GM19351 (cell line): ENCODE results near the gene DAGLB.

ENCODE experiments used
- ATAC-seq: cut with Tn5 transposase; IDR thresholded peaks from one replicate; pipeline ENCODE4 v1.9.1; 2021; ENCODE audit warnings: mild to moderate bottlenecking, moderate library complexity; ENCODE audit not compliant: unreplicated experiment

DAGLB gene

DNA sequence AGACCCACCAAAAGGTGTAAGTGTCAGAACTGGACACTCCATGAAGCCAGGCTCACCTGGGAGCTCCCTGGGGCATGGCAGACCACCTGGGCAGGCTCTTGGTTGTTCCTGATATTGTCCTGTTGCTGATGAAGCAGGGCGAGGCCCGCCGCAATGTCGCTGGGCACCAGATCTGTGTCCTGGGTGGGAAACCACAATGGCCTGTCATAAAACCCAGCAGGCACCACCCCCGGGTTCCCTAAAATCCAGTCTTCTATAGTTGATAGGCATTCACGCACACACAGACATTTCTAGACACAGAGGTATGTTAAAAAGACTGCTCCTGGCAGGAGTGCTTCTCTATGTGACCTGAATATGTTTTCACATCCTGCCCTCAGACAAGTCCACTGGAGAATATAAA lies 15.0 kb downstream of the DAGLB start:
- ATAC-seq: no peak

DNA sequence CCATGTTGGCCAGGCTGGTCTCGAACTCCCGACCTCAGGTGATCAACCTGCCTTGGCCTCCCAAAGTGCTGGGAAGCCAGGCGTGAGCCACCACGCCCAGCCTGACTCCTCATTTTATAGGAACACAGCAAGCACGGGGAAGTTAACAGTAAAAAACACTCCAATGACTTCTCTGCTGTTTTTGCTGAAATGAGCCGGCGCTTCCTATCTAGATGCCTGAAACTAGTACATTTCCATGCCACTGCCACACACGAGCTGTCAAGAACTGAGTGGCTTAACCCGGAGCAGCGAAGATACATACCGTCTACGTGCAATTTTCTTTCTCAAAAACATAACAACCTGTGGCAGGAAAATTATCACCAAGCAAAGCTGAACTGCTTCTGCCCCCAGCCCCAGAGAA lies 16.8 kb downstream of the DAGLB start:
- ATAC-seq: no peak

DNA sequence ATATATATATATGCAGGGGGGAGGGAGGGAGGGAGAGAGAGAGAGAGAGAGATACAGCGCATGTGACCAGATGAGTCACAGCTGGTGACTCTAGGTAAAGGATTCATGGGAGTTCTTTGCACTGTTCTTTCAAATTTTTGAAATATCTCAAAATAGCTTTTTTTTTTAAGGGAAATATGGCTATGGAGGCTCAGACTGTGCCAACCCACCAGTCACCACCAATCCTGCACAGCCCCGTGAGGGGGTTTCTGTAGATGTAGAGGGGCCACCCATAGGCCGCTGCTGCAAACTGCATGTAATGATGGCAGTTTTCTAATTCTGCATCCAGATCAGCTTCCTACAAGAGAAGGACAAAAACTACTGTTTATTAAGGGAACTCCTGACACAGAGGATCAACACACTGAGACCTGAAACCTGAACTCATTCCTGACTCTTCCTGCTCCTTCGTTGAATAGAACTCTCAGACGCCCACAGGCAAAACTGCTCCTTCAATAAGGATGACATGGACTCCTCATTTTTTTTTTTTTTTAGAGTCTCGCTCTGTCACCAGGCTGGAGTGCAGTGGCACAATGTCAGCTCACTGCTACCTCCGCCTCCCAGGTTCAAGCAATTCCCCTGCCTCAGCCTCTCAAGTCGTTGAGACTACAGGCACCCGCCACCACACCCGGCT lies 17.3 kb downstream of the DAGLB start:
- ATAC-seq: no peak

DNA sequence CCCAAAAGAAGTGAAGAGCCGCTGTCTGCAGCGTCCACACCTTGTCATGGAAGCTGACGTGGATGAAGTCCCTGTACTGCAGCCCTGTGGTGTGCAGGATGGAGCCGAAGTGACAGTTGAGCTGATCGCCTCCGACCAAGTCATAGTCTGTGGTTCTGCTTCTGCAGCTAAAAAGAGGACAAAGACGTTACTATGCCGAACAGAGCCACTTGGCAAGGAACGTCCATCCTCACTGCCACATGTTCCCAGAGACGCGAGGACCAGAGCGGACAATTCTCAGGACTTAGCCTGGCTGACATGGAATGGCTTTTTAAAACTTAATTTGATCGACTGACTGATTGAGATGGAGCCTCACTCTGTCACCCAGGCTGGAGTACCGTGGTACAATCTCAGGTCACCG lies 21.8 kb downstream of the DAGLB start:
- ATAC-seq: no peak

DNA sequence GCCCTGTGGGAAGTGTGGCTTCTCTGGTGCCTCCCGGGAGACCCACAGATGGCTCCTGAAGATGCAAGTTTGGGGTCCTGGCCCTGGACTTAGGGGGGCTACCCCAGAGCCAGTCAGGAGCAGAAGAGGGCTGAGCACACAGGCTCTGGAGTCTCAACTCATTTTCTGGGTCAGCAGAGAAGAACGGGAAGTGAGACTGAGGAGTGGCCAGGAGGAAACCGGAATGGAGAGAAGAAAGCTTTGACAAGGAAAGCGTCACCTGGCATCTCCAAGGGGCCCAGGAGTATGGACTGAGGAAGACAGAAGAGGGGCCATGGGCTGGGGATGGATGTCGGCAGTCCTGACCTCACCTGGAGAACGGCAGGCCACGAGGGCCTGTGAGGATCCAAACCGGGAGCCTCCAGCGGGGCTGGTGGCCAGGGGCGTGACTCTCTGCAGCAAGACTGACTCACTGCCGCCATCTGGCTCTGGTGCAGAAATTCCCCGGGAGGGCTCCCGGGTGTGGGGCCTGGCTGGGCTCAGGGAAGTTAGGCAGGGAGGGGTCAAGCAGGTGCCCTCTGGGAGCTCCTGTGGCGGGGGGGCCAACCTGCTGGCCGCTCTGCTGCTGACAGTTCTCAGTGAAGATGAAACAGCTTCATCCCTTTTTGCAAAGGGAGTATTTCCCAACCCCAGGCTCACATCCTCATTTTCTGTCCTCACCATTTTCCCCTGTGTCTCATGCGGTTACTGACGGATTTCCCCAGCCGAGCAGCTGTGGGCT lies 23.6 kb downstream of the DAGLB start:
- ATAC-seq: no peak

DNA sequence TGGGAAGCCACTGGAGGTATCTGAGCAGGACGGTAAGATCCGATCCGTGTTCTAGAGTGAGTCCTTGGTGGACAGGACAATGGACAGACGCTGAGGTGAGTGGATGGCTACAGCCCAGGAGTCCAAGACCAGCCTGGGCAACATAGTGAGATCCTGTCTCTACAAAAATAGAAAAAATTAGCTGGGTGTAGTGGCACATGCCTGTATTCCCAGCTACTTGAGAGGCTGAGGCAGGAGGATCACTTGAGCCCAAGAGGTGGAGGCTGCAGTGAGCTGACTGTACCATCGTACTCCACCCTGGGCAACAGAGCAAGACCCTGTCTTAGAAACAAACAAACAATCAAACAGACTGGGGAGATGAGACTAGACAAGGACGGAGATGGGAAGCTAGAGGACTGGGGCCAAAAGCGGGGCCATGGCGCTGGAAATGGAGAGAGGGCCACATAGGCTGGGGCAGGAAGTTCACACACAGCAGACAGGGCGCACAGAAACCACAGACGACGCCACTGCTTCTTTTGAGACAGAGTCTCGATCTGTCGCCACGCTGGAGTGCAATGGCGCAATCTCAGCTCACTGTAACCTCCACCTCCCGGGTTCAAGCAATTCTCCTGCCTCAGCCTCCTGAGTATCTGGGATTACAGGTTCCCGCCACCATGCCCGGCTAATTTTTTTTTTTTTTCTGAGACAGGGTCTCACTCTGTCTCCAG lies 24.7 kb downstream of the DAGLB start:
- ATAC-seq: no peak

DNA sequence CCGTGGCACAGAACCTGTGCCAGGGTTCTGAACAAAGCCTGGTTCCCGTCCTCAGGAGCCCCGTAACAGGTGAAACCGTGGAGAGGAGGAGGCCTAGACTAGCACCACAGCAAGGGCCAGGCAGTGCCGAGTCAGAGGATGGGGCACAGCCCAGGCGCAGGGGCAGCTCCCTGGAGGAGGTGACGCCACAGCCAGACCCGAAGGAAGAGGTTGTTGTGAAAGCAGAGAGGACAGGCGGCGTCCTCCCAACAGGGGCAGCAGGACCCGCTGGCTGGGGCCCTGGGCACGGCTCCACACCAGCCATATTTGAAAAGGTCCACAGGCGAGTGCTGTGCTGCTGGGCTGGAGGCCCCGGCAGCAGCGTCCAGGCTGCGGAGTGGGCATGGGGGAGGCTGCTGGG lies 25.7 kb downstream of the DAGLB start:
- ATAC-seq: no peak

DNA sequence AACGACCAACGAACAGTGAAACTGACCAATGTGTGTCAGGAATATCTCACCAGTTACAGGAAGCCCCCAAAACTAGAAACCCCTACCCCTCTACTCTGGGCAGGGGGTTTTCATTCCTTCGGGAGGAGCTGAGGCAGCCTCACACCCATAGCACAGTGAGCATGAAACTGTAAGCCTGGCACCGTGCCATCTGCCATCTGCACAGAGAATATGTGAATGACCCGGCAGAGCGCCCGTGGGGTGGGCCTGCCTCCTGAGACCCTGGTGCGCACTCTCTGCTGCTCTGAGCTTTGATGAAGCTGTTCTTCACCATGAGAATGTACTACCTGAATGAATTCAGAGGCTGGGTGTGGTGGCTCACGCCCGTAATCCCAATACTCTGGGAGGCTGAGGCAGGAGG lies 27.1 kb downstream of the DAGLB start:
- no peak for ATAC-seq

DNA sequence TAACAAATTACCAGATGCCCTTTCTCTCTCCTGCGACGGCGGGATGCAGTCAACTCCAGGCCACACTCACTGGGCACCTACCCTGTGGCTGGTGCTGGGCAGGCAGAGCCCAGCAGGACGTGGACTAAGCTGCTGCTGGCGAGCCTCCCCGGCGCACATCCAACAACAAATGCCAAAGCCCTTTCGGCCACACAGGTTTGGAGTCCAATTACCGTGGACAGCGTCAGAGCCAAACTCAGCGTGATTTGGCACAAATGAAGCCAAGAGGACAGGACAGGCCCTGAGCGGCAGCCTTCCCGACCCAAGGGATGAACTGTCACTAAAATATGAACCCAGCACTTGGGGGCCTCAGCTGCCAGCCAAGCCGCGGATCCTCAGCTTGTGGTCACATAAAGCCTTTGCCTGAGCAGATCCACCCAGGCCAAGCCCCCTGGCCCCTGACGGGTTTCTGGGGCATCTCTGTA lies 28.4 kb downstream of the DAGLB start:
- no peak for ATAC-seq

DNA sequence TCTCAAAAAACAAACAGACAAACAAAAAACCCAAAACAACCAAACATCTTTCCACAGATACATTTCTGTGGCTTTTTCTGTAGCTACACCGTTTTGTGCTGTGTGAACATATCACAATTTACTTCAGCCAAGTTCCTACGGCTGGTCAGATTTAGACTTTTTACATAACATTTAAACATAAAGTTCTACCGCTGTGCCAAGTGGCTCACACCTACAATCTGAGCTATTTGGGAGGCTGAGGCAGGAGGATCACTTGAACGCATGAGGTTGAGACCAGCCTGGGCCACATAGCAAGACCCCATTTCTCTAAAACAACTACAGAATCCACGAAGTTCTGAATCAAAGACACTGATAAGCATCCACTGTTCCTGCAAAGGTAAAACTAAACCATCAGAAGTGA lies 30.3 kb downstream of the DAGLB start:
- ATAC-seq: no peak

DNA sequence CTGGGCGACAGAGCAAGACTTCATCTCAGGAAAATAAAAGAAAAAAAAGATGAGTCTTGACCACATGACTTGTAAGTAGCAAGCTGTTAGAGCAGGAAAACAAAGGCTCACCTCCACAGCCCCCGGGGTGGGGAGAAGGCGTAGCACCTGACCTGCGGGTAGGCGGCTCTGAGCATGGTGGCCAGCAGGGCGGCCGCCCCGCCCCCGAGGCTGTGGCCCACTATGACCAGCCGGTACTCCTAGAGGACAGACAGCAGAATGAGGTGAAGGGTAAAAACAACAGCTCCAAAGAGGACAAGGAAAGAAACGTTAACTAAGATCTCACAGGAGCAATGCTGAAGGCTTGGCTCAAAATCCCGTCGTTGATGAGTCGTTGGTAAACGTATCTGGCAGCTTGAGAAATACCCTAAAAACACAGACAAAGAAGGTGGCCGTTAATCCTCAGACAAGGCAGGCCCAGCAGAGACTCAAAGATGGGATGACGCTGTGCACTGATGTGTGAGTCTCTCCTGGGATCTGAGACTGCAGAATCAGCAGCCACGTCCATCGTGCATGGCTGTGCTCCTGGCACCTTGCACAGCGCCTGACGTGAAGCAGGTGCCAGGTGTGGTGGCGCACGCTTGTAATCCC lies 31.1 kb downstream of the DAGLB start:
- no peak for ATAC-seq

DNA sequence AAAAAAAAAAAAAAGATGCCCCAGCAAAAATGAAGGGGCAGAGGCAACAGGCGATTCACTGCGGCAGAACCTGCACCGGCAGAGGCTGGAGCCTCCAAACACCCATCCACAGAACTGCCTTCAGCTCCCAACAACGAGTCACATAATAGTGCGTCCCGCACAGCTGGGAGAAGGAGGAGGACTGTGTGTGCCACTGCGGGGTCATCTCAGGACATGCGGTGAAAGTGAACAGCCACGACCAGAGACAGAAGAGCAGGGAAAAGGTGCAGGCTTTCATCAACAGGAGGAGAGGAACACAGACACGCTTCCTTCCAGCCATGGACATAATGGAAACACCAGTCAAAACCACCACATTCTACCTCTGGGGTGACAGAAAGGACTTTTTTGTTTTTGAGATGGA lies 34.1 kb downstream of the DAGLB start:
- no peak for ATAC-seq

DNA sequence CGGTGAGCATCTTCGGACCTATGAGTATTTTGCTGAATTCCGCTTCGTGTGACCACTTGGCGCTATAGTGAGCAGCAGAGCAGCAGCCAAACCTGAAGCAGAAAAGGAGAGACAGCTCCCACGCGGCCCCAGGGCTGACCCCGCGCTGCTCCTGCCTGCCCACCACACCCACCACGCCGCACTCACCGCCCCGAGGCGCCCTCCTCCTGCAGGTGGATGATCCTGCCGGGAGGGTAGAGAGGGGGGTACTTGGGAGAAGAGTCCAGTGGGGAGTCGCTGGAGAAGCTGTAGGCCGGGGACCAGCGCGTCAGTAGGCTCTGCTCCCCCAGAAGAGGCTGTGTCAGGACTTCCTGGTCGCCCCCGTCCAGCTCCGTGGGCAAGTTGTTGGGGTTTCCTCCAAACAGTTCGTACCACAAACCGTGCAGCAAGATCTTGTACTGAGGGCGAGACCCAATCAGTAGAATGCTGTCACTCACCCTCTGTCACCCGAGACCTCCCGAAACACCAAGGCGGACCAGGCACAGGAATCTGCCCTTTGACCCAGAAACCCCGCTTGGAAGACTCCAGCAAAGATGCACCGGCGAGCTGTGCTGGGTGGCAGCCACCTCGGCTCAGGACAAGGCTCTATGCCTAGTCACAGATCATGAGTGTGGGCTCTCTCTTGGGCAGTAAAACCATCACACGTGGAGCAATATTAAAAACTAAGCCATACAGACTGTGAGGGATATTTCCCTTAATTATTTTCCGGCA lies 37.6 kb downstream of the DAGLB start:
- ATAC-seq: no peak

DNA sequence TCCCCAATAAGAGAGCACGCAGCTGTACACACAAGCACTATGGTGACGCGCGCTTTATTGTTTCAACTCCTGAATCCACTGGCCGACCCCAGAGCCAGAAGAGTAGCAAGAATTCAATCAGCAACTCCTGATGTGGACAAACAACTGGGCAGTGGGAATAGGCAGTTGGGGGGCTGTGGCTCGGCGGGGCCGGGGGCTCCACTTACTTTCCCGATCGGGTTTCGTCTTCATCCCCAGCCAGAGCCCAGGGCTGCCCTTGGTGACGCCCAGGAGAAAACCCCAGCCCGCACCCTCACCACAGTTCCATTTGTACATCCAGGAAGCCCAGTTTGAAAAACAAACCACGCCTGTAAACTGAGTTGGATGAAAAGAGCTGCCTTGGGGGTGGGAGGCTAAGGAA lies 38.7 kb downstream of the DAGLB start:
- ATAC-seq: no peak

DNA sequence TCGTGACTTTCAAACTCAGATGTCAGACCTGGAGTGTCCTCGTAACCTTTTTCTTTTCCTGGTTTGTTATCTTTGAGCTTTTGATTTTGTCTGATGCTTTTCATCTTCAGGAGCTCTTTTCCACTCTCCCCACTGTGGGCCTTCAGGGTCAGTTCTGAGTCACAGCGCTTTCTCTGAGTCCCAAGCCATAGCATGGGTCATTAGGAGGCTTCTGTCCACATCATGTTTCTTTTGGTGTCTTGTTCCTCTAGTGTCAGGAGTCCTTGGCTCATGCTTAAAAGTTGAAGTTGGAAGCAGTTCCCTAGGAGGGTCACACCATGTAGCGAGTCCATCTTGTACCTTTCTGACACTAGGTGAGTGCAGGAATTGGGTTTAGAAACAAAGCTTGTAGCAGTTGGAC lies 40.3 kb downstream of the DAGLB start:
- ATAC-seq: no peak

DNA sequence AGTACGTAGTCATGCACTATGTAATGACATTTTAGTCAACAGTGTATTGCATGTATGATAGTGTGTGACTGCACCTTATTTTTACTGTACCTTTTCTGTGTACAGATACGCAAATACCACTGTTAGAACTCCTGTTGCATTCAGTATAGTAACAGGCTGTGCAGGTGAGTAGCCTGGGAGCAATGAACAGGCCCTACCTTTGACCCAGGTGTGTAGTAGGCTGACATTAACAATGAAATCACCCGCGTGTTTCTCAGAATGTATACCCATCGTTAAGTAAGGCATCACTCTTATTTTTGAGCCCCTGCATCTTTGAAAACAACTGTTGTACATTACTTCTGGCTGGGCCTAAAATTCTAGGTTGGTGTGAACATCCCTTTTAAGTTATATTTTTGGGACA lies 41.6 kb downstream of the DAGLB start:
- no peak for ATAC-seq

DNA sequence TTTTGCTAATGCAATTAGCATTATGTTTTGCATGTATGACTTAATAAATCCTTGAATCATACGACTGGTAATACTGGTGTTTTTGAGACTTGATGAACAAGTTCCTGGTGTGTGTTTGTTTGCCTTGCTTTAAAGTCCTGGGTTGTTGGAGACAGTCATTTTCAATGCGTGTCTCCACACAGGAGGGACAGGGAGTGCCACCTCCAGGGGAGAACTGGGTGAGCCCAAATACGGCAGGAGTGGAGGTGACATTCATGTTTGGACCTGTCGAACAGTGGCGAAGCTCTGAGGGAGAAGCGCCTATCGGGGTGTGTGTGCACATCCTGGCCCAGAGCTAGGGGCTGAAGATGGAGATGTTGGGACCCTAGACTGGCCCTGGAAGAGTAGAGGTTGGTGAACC lies 43.8 kb downstream of the DAGLB start:
- ATAC-seq: no peak

DNA sequence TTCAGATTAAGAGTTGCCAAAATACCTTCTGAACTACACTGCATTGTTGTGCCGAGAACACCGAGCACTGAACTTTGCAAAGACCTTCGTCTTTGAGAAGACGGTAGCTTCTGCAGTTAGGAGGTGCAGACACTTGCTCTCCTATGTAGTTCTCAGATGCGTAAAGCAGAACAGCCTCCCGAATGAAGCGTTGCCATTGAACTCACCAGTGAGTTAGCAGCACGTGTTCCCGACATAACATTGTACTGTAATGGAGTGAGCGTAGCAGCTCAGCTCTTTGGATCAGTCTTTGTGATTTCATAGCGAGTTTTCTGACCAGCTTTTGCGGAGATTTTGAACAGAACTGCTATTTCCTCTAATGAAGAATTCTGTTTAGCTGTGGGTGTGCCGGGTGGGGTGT lies 45.0 kb downstream of the DAGLB start:
- ATAC-seq: no peak

DNA sequence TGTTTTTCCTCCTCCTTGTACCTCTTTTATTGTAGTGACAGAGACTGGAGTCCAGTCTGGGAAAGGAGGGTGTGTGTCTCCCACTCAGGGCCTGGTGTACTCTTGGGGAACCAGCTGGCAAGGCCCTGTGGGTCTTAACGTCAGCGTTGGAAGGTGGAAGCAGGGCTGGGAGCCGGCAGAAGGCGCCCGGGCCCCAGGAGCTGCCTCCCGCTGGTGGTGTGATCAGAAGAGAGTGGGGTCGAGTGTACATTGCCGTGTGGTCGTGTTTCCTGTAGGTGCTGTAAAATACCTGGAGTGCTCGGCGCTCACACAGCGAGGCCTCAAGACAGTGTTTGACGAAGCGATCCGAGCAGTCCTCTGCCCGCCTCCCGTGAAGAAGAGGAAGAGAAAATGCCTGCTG lies 45.7 kb downstream of the DAGLB start:
- no peak for ATAC-seq

DNA sequence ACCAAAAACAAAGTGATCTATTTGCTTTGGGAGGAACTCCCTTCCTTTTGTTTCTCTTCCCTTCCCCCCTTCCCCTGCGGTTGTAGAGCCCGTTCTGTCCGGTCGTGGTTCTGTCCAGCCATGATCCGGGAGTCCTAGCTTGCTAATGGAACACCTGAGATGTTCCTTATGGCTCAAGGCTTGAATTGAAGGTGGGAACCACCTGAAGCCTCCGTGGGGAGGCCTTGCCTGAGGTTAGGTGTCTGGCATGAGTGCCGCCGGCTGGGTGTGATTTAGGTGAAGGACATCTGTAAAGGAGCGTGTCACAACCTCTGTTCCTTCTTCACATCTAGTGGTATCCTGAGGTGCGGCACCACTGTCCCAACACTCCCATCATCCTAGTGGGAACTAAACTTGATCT lies 46.2 kb downstream of the DAGLB start:
- no peak for ATAC-seq
